HG02678 (cell line): ENCODE measurements around the gene ZBTB38.

Source experiments
- ATAC-seq: cut with Tn5 transposase; IDR thresholded peaks from one replicate; pipeline ENCODE4 v1.9.1; 2021; ENCODE audit warnings: mild to moderate bottlenecking, moderate library complexity; ENCODE audit not compliant: unreplicated experiment

The ZBTB38 gene

GRCh38 chr3:141336672-141337522 lies 31.4 kb upstream of the ZBTB38 start:
- peak; percentile 91 for ATAC-seq

DNA sequence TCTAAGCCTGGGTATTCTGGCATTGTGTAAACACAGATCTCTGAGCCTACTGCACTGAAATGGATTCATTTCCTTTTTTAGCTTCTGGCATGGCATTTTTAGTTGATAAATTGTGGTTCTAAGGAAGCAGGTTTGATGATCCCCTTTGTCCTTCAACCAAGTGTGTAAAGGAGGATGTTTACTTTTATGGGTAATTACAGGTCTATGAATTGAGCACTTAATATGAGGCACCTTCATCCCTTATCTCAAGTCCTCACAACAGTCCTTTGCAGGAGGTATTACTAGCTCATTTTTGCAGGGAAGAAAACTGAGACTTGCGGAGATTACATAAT lies 30.8 kb upstream of the ZBTB38 start:
- ATAC-seq = no peak

DNA sequence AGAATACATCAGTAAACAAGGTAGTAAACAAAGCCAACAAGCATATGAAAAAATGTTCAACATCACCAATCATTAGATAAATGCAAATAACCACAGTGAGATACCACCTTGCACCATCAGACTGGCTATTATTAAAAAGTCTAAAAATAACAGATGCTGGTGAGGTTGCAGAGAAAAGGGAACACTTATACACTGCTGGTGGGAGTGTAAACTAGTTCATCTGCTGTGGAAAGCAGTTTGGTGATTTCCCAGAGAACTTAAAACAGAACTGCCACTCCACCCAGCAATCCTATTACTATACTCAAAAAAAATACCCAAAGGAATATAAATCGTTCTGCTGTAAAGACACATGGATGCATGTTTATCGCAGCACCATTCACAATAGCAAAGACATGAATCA lies 30.3 kb upstream of the ZBTB38 start:
- no peak for ATAC-seq

- no peak for ATAC-seq
Measured at GRCh38 chr3:141338881-141339280, 29.4 kb upstream of the ZBTB38 start.

GRCh38 chr3:141341536-141341935 lies 26.8 kb upstream of the ZBTB38 start:
- no peak for ATAC-seq

DNA sequence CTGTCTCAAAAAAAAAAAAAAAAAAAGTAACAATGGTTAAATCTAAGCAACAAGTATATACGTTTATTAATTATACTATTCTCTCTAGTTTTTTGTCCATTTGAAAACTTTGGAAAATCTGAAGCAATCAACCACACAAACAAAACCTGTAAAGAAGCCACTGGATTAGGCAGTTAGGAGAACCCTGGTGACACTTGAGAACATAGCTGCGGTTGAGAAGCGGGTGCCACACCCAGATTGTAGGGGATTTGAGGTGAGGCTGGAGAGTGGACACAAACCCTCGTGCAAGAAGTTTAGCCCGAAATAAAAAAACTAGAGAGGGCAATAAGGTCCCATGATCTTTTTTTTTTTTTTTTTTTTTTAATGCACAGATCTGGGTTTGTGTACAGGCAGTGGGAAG lies 25.9 kb upstream of the ZBTB38 start:
- ATAC-seq = no peak

- ATAC-seq = no peak
Measured at GRCh38 chr3:141343077-141343476, 25.2 kb upstream of the ZBTB38 start.

- no peak for ATAC-seq
Measured at GRCh38 chr3:141343865-141344271, 24.4 kb upstream of the ZBTB38 start.

DNA sequence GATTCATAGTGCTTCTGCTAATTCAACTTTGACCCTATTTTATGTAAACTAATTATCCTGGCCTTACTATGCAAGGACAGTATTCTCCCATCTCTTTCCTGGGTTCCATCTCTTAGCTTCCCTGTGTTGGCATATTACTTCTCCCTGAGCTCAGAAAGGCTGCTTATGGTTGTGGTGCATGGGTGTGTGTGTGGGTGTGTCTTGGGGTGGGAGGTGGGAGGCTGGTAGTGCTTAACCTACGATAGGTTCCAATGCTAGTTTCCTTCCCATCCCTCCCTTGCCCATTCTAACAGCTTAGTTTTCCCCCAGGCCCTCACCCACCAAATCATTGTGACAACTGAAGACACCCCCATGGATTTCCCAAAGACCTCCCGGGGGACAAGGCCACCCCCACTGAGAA lies 22.8 kb upstream of the ZBTB38 start:
- no peak for ATAC-seq

- ATAC-seq = no peak
Measured at GRCh38 chr3:141346007-141346406, 22.3 kb upstream of the ZBTB38 start.

DNA sequence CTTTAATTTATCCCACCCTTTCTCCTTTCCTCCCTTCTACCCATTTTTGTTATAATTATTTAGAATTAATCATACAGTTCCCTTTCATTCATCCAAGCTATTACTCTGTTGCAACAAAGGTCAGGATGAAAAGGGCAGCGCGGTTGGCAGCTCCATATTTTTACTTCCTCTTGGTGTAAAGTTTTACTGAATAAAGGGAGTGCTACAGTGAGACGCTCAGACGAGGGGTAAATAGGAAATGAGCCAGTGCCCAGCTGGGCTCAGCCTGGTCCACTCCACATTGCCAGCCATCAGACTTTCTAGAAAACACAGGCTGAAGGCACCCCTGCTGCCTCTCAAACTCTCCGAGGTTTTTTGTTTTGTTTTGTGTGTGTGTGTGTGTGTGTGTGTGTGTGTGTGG lies 21.9 kb upstream of the ZBTB38 start:
- ATAC-seq = no peak

GRCh38 chr3:141346839-141347238 lies 21.5 kb upstream of the ZBTB38 start:
- ATAC-seq = no peak

DNA sequence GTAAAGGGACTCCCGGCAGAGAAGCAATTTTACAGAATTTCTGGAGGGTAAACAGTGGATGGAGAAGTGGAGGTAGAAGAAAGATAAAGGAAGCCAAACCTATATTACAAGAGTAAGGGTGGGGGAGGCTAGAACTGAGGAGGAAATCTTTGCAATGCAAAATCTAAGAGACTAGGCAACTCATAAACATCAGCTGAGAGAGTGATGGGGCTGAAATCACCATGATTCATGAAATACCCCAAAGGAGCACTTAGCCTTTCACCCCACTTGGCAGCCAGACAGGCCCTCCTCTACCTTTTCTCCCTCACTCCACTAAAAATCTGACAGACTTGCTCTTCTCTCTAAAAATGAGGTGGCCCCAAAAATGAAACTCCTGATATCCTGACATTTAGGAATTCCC lies 19.5 kb upstream of the ZBTB38 start:
- ATAC-seq = no peak

- no peak for ATAC-seq
Measured at GRCh38 chr3:141349711-141350110, 18.6 kb upstream of the ZBTB38 start.

GRCh38 chr3:141350666-141351065 lies 17.6 kb upstream of the ZBTB38 start:
- ATAC-seq = no peak

DNA sequence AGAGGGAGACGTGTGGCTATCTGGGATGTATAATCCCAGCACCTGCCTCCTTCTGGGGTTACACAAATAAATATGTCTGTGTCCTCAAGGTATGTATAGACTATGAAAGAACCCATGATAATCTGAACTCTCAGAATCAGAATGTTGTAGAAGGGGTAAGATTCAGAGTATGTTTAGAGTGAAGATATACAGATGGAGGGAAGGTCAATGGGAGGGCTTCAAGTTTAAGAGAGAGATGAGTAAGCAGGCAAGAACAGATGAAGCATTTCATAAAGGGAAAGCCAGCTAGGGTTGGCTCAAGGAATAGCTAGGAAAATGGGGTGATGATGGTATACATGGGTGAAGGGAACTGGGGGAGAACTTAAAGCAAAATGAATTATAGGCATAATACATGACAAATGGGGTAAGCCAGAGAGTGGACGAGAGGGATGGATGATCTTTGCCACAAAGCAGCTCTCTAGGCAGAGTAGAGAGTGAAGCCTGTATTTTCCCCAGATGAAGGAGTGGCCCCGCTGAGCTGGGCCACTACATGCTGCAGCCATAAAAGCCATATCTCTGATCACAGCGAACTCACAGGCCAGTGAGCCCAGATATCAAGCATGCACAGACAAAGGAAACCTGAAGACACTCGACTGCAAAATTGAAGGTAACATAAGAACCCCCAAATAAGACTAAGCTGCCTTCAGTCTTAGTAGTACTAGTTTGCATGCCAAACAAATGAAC lies 15.9 kb upstream of the ZBTB38 start:
- no peak for ATAC-seq

DNA sequence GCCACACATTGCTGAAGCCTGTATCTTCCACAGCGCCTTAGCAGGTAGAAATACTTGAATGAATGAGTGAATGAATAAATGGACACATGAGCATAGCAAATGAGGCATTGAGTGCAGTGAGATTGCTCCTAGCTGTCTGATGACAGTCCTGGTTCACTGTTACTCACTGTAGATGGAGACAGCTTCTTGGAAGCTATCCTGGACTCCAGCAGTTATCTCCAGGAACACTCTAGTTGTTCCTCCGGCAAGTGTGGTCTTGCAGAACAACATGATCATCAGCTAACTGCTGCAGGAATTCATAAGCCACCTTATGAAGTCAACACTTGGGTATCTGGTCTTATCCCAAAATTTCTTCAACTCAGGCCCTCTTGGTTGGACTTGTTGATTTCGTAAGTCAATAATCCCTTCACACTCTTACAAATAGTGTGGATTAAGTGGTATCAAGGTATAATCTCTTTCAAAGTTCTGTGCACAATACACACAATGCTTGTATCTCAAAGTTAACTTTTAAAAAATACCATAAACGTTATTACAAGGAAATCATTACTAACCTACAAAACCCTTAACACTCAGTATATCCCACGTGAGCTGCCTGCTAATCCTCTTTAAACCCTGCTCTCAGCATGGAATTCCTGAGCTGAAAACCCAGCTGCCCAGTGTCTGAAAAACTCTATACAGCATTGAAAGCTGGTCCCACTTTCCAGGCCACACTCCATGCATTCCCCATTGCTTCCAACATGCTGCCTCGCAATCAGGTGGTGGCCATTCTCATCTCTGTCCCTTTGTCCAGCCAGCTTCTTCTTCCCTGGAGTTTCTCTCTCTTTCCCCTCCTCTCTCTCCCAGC lies 14.4 kb upstream of the ZBTB38 start:
- no peak for ATAC-seq

DNA sequence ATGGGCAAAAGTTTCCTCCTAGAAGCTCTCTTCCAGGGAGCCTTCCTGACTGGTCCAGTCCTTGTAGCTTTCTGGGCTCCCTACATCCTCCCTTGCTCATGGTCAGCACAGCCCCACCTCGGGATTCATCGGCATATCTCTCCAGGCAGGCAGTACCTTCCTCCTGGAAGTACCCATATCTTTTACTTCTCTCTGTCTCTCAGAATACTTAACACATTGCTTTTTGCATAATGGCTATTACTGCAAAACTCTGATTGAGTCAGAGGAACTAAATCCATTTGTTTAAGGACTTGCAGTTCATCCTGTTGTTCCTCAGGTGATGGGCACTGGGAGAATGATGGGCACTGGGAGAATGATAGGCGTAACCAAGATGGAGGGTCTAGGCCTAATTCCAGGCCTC lies 13.8 kb upstream of the ZBTB38 start:
- ATAC-seq = no peak

DNA sequence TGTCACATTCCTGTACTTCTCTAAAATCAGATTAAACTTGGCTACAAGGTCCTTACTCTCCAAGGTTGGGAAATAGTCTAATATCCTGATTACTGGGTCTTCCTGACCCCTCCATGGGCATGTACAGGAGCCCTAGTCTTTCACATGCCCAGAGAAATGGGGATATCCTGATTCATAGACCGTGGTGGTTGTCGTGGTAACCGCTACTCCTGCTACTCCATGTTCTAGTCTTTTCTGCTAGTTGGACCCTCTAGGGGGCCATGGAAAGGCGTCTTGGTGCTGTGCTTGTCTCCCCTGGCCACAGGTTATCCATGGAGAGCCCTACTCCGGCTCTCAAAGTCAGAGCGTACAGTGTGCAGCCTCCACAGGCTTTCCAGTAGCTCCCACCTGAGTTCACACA lies 13.1 kb upstream of the ZBTB38 start:
- no peak for ATAC-seq

GRCh38 chr3:141356046-141356445 lies 12.3 kb upstream of the ZBTB38 start:
- no peak for ATAC-seq

- ATAC-seq = peak; percentile 69
Measured at GRCh38 chr3:141360888-141361598, 7.3 kb upstream of the ZBTB38 start.
